NB4 (cell line): ENCODE data around the gene MAD1L1.

Experiments
- CTCF ChIP-seq: IDR thresholded peaks from one replicate; pipeline ENCODE4 v1.5.1; 2012; ENCODE audit warnings: low read depth, low read length
- MYC ChIP-seq: IDR thresholded peaks from 2 replicates; pipeline ENCODE4 v1.6.1; 2011; ENCODE audit warnings: low read depth, low read length
- POLR2A ChIP-seq: IDR thresholded peaks from 2 replicates; pipeline ENCODE4 v1.6.1; 2011; ENCODE audit warnings: mild to moderate bottlenecking; ENCODE audit not compliant: insufficient read length; ENCODE audit errors: extremely low read depth

- TF ChIP-seq CTCF (no peak), MYC (no peak), POLR2A (no peak)
Measured at GRCh38 chr7:1787241-1787640, 445.5 kb downstream of the MAD1L1 start.
